Erythroblast (primary cell): ENCODE measurements around the gene MXI1.

ENCODE experiments used
- GATA1 ChIP-seq: IDR thresholded peaks from 2 replicates; pipeline ENCODE4 v1.6.1; 2011; ENCODE audit warnings: low read depth, mild to moderate bottlenecking, control low read depth, low read length, moderate library complexity
- POLR2A ChIP-seq: IDR thresholded peaks from 2 replicates; pipeline ENCODE4 v1.6.1; 2011; ENCODE audit warnings: mild to moderate bottlenecking, low read length

- peak; percentile 90 for TF ChIP-seq POLR2A
- no peak for TF ChIP-seq GATA1
These were observed 3.5 kb downstream of the MXI1 start for GRCh38 chr10:110210674-110211464.
